GM18511 (cell line): ENCODE data around the gene CNTNAP5.

ENCODE experiments used
- ATAC-seq: cut with Tn5 transposase; IDR thresholded peaks from one replicate; pipeline ENCODE4 v1.9.1; 2021; ENCODE audit warnings: mild to moderate bottlenecking, moderate library complexity; ENCODE audit not compliant: unreplicated experiment

The CNTNAP5 gene

DNA sequence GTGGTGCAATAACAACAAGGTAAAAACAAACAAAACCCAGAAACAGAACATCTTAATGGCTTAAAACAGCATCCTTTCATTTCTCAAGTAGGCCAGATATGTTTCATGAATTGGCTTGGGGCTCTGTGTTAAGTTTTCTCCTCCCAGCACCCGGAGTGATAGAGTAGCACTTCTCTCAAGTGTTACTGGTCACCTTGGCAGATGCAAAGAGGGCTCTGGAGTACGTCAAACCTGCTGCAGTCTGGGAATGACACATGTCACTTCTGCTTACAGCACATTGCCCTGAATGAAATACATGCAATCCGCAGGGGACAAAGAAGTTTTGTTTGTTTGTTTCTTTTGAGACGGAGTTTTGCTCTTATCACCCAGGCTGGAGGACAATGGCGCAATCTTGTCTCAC lies 639.3 kb downstream of the CNTNAP5 start:
- ATAC-seq = no peak

- no peak for ATAC-seq
These were observed 641.9 kb downstream of the CNTNAP5 start for GRCh38 chr2:124666976-124667375.

DNA sequence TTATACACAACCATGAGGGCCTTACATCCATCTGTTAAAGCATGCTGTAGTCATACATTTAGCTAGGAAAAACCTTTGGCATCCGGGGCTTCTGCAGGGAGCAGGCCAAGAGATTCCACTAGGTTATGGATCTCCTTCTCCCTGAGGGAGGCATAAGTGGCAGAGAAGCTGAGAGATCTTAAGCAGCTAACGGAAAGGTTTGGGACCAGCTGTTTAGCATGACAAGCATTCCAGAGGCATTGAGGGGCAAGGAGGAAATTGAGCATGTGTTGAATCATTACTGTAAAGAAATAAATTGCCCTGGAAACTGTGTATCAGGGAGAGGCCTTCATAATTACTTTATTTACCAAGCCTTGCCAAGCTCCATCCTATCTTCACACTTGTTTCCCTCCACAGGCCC lies 643.1 kb downstream of the CNTNAP5 start:
- ATAC-seq = no peak

DNA sequence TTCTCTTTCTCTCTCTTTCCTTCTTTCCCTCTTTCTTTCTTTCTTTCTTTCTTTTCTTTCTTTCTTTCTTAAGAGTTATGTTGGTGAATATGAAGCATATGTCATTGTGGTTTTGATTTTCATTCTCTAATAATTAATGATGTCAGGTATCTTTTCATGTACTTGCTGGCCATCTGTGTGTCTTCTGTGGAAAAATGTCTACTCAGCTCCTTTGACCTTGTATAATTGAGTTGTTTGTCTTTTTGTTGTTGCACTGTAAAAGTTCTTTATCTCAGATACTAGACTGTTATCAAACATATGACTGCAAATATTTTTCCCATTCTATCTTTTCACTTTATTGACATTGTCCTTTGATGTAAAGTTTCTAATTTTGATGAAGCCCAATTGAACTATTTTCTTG lies 645.1 kb downstream of the CNTNAP5 start:
- no peak for ATAC-seq

DNA sequence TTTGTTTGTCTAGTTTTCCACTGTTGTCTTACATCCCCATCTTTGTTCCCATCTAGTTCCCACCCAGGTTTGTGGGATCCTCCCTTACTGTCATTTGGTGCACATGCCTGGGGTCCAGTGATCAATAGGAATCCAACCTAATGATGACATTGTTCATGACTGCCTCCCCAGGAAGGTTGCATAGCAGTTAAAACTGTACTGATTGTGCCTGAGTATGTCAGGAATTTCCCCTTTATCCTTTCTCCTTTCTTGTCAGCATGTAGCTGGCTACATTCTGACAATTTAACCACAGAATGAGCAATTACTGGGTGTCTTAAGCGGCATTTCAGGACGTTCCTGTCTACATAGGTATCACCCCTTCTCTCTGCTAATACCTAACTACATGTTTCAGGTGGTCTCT lies 653.0 kb downstream of the CNTNAP5 start:
- no peak for ATAC-seq

- ATAC-seq = no peak
These were observed 658.7 kb downstream of the CNTNAP5 start for GRCh38 chr2:124683536-124684428.

- ATAC-seq = no peak
These were observed 664.3 kb downstream of the CNTNAP5 start for GRCh38 chr2:124689348-124689747.

- ATAC-seq = no peak
These were observed 667.1 kb downstream of the CNTNAP5 start for GRCh38 chr2:124692216-124692615.

DNA sequence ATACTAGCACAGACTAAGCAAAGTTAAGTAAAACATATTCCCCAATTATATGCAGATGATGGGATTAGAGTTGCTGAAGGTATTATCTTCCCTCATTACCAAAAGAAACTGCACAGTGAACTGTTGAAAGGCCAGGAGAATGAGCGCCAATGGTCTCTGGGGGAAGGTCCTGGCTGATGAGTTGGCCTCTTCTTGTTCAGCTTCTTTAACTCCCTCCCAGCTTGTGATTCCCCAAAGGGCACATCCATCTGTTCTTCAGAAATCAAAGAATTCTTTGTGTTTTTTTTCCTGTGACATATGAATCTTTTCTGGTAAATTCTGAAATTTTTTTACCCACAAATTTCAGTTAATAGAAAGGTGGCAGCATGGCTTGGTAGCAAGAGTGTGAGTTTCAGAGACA lies 667.6 kb downstream of the CNTNAP5 start:
- no peak for ATAC-seq

DNA sequence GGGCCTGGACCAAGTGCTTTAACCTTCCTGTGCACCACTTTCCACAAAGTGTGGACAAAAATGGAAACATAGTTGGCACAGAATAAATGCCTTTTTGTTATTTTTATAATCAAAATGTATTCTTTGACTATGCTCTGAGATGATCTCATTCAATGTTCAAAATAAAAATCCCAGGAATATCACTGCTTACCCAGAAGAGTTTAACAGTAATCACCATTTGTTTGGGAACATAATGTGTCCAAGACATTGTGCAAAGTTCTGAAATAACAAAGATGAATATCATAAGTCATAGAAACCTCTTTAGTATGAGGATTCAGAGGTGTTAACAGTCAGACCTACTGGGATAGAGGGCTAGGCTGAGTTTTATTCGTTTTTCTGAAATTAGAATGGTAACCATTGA lies 668.1 kb downstream of the CNTNAP5 start:
- no peak for ATAC-seq

GRCh38 chr2:124698979-124699565 lies 674.0 kb downstream of the CNTNAP5 start:
- ATAC-seq = no peak

DNA sequence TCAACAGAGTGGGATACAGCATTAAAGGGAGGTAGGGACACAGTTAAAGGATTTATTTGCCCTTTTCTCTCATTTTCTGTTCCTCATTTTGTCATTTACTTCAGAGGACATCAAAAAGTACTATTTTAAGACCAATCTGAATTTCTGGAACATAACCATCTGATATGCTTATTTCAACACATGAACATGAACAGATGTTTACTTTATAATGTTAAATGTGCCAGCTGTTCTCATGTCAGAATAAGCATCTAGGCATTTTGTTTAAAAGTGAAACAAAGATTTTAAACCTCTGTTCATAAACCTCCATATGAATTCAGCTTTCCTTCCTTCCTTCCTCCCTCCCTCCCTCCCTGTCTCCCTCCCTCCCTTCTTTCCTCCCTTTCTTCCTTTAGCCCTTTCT lies 677.7 kb downstream of the CNTNAP5 start:
- no peak for ATAC-seq

DNA sequence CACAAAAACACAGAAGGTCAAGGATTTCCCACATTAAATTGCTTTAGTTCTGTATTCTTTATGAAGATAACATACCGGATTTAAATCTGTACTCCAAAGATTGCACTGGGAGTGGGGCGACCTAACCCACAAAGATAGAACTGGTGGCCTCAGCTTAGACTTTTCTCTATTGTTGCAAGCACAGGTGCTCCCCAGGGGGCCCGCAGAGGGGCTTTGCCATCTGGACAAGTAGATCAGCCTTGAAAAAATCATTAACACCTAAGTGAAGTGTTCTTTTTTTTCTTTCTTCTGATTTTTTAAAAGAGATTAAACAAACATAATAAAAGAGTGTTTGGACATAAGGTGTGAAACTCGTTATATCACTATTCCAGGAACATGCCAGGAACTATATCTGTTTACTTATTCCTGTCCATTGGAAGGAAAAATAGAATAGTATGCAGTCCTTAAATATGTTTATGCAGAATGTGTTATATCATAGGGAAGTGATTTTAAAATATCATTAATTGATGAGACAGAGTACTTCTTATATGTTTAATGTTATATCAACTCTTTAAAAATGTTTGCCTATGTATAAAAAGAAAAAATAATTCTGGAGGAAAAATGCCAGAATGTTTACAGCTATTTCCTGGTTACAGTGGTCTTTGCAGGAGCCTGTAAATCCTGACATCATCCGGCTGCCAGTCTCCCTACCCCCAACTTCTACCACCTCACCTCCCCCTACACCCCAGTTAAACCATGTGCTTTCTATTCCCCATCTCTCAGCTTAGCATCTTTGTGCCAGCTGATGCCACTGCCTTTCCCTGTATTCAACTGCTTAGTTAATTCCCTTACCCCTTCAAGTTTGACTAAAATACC lies 679.2 kb downstream of the CNTNAP5 start:
- ATAC-seq = no peak

DNA sequence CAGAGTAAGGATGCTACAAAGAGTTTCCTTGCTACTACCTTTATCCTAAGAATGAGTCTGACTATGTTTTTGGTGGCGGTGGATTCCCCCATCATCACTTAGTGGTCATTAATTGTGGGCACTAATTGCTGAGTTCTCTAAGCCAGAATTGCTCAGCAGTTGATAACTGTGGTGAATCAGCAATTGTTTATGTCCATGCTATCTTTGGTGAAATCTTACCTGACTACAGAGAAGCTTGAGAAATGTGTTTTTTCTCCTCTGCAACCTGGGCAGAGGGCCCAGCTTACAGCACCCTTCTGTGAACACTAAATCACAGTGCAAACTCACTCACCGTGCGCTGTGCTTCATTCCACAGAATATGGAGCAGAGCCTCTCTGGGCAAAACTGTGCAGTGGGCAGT lies 683.6 kb downstream of the CNTNAP5 start:
- no peak for ATAC-seq

- ATAC-seq = no peak
These were observed 688.9 kb downstream of the CNTNAP5 start for GRCh38 chr2:124713969-124714368.

GRCh38 chr2:124725187-124725586 lies 700.1 kb downstream of the CNTNAP5 start:
- ATAC-seq = no peak

GRCh38 chr2:124740636-124741035 lies 715.5 kb downstream of the CNTNAP5 start:
- no peak for ATAC-seq

- ATAC-seq = no peak
These were observed 728.8 kb downstream of the CNTNAP5 start for GRCh38 chr2:124753842-124754241.

DNA sequence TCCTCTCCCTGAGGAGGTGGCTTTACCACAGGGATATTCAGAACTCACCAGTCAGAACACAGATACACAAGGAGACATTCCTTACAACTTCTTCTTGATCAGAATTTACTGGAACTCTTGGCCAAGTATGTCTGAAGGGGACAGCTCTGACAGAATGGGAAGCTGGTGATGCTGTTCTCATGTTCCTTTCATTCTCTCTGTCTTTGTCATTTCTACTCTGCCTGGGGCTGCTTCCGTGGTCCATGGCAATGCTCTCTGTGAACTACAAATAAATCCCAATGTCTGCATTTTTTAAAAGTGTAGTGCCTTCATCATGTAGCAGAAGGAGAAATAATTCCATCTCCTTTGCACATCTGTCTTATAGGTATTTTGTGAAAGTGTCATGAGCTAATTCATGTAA lies 730.3 kb downstream of the CNTNAP5 start:
- ATAC-seq = no peak

GRCh38 chr2:124756048-124756447 lies 731.0 kb downstream of the CNTNAP5 start:
- ATAC-seq = no peak

GRCh38 chr2:124762388-124762787 lies 737.3 kb downstream of the CNTNAP5 start:
- no peak for ATAC-seq

- no peak for ATAC-seq
These were observed 738.5 kb downstream of the CNTNAP5 start for GRCh38 chr2:124763611-124764010.
